Measurements from ENCODE around the gene SNN. TPM values are rescaled to one million over a fixed set of nuclear protein-coding genes. Genes with fewer than 3 reads are reported as not detected.

SNN gene
- total and polyA plus RNA-seq, 9 of the 15 experiments (the other 6 are each of a cell fraction or from before 2014, with no cell fraction given) = 0.07 to 2.9 (median 1.9) TPM

DNA sequence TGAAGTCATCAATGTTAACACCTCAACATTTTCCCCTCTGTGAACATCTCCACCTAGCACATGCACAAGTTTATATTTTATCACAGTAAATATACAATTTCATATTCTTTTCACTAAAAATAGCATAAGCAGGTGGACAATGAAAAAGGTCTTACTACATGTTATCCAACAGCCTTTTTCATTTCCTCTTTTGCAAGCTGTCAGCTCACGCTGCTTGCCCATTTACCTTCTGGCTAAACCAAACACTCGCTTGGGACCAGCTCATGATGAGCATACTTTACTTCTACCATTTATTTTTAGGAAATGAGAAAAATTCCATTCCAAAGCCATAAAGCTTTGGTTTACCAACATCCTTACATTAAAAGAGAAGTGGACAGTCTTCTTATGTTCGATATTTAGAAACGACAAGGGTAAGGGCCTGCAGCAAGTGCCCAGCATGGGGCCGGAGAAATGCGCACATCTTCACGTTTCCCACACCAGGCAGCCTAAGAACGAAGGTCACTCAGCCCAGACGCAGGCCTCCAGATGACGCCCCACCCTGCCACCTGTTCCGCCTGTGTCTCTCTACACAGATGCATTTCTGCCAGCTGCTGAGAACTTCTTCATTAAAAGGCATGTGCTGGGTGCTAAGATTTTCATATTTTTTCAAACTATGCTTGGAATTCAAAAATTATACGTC, 13.9 kb downstream of the SNN start:
- H4K20me1 ChIP-seq (replicated peaks; ENCODE audit: control insufficient read depth, insufficient read depth, low read length) = 0 out of 2 replicates have a peak, but pooled peaks cover 9% of the 10 kb centered on the region
- TF ChIP-seq, protein P1, sequence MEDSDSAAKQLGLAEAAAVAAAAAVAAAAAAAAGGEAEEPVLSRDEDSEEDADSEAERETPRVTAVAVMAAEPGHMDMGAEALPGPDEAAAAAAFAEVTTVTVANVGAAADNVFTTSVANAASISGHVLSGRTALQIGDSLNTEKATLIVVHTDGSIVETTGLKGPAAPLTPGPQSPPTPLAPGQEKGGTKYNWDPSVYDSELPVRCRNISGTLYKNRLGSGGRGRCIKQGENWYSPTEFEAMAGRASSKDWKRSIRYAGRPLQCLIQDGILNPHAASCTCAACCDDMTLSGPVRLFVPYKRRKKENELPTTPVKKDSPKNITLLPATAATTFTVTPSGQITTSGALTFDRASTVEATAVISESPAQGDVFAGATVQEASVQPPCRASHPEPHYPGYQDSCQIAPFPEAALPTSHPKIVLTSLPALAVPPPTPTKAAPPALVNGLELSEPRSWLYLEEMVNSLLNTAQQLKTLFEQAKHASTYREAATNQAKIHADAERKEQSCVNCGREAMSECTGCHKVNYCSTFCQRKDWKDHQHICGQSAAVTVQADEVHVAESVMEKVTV (CRISPR knock-in tag; IDR thresholded peaks at IDR 0.05) = no peak
- TF ChIP-seq, protein P2, sequence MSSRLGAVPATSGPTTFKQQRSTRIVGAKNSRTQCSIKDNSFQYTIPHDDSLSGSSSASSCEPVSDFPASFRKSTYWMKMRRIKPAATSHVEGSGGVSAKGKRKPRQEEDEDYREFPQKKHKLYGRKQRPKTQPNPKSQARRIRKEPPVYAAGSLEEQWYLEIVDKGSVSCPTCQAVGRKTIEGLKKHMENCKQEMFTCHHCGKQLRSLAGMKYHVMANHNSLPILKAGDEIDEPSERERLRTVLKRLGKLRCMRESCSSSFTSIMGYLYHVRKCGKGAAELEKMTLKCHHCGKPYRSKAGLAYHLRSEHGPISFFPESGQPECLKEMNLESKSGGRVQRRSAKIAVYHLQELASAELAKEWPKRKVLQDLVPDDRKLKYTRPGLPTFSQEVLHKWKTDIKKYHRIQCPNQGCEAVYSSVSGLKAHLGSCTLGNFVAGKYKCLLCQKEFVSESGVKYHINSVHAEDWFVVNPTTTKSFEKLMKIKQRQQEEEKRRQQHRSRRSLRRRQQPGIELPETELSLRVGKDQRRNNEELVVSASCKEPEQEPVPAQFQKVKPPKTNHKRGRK (tag; IDR thresholded peaks at IDR 0.05) = no peak
- TF ChIP-seq ZNF23 (CRISPR knock-in tag; IDR thresholded peaks at IDR 0.05) (no peak), ZSCAN29 (IDR thresholded peaks at IDR 0.05) (no peak), NR0B1 (IDR thresholded peaks at IDR 0.05; ENCODE audit: partially characterized antibody) (no peak), POLR3G (IDR thresholded peaks at IDR 0.05; ENCODE audit: extremely low read depth, insufficient read length, insufficient replicate concordance) (no peak)
- TF ChIP-seq, protein P3, sequence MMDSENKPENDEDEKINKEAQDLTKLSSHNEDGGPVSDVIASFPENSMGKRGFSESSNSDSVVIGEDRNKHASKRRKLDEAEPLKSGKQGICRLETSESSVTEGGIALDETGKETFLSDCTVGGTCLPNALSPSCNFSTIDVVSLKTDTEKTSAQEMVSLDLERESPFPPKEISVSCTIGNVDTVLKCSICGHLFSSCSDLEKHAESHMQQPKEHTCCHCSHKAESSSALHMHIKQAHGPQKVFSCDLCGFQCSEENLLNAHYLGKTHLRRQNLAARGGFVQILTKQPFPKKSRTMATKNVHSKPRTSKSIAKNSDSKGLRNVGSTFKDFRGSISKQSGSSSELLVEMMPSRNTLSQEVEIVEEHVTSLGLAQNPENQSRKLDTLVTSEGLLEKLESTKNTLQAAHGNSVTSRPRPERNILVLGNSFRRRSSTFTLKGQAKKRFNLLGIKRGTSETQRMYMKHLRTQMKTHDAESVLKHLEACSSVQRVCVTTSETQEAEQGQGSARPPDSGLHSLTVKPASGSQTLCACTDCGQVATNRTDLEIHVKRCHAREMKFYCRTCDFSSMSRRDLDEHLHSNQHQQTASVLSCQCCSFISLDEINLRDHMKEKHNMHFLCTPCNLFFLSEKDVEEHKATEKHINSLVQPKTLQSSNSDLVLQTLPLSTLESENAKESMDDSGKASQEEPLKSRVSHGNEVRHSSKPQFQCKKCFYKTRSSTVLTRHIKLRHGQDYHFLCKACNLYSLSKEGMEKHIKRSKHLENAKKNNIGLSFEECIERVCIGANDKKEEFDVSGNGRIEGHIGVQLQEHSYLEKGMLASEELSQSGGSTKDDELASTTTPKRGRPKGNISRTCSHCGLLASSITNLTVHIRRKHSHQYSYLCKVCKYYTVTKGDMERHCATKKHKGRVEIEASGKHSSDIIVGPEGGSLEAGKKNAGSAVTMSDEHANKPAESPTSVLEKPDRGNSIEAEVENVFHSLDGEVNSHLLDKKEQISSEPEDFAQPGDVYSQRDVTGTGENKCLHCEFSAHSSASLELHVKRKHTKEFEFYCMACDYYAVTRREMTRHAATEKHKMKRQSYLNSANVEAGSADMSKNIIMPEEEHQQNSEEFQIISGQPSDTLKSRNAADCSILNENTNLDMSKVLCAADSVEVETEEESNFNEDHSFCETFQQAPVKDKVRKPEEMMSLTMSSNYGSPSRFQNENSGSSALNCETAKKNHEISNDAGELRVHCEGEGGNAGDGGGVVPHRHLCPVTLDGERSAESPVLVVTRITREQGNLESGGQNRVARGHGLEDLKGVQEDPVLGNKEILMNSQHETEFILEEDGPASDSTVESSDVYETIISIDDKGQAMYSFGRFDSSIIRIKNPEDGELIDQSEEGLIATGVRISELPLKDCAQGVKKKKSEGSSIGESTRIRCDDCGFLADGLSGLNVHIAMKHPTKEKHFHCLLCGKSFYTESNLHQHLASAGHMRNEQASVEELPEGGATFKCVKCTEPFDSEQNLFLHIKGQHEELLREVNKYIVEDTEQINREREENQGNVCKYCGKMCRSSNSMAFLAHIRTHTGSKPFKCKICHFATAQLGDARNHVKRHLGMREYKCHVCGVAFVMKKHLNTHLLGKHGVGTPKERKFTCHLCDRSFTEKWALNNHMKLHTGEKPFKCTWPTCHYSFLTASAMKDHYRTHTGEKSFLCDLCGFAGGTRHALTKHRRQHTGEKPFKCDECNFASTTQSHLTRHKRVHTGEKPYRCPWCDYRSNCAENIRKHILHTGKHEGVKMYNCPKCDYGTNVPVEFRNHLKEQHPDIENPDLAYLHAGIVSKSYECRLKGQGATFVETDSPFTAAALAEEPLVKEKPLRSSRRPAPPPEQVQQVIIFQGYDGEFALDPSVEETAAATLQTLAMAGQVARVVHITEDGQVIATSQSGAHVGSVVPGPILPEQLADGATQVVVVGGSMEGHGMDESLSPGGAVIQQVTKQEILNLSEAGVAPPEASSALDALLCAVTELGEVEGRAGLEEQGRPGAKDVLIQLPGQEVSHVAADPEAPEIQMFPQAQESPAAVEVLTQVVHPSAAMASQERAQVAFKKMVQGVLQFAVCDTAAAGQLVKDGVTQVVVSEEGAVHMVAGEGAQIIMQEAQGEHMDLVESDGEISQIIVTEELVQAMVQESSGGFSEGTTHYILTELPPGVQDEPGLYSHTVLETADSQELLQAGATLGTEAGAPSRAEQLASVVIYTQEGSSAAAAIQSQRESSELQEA (IDR thresholded peaks at IDR 0.05; ENCODE audit: low read depth) = no peak

More for the DNA sequence above, 13.9 kb downstream of the SNN start:
- Histone ChIP-seq H3K9me1 (ENCODE audit: control insufficient read depth, insufficient read depth, low read length) (no peaks in the 10 kb centered on the region), H3K4me1 (replicated peaks in 1 of 2; ENCODE audit: control insufficient read depth in 2 of 2, insufficient read depth in 2 of 2, low read length in 2 of 2) (peaks cover 0 to 9% of the 10 kb centered on the region in 2 experiments; a peak in 1 of 5 replicates), H3K4me2 (ENCODE audit: insufficient read depth, low read length) (no peak overlapping the region), H3K79me2 (ENCODE audit: control insufficient read depth, insufficient read depth, low read length) (no peaks in the 10 kb centered on the region), H3K27ac (ENCODE audit: extremely low read depth, low read depth, low read length) (no peak overlapping the region), H3K9ac (ENCODE audit: insufficient read depth in 1 of 2, low read depth in 2 of 2, low read length in 2 of 2) (no peak overlapping the region), H3K36me3 (ENCODE audit: control insufficient read depth, insufficient read depth, low read length) (peaks cover 94% of the 10 kb centered on the region), H3K27me3 (ENCODE audit: control insufficient read depth in 2 of 2, insufficient read depth in 2 of 2, low read length in 2 of 2) (no peaks in the 10 kb centered on the region), H3K9me3 (replicated peaks; ENCODE audit: control insufficient read depth, insufficient read depth, low read depth, low read length) (no peaks in the 10 kb centered on the region), H3K4me3 (no peak overlapping the region), H2AFZ (ENCODE audit: low read depth, low read length) (no peak overlapping the region)
- CTCF ChIA-PET (ENCODE audit: low intra/inter-chr PET ratio) = interaction anchor here (0.7 kb wide), 1 partner anchor 133 kb away, joined by 3 read pairs; no protein-coding TSS in a partner anchor
- intact Hi-C loops (cut with micrococcal nuclease) (no loop called here), in situ Hi-C loops (cut with MboI) (no loop called here)
- BruUV-seq (replicated peaks) = no TSS peak
- POLR2A ChIA-PET = interaction anchor here (0.6 kb wide), 1 partner anchor 636 kb away, joined by 3 read pairs; no protein-coding TSS in a partner anchor
- DNase-seq (ENCODE audit: extremely low read depth in 1 of 4, low spot score in 3 of 4) (no peak), FAIRE-seq (no peak), ATAC-seq (no peak)
- 92% methylated on average over 10 of the region's 12 CpGs for WGBS (ENCODE audit: insufficient coverage, low coverage, missing lambda C conversion rate)

Data from K562 (cell line).